GM19463 (cell line): Measurements from ENCODE around the gene LMBR1.
A peak's percentile ranks its signal among the peaks of the same experiment; 100 is the strongest.
"Not testable (repeated sequence)": the region's sequence is repeated elsewhere in the genome, so short reads cannot be mapped to it uniquely, and the experiment has no call there.

Source experiments
- ATAC-seq: cut with Tn5 transposase; IDR thresholded peaks from one replicate; pipeline ENCODE4 v1.9.1; 2021; ENCODE audit warnings: mild to moderate bottlenecking, moderate library complexity; ENCODE audit not compliant: unreplicated experiment

The LMBR1 gene, protein sequence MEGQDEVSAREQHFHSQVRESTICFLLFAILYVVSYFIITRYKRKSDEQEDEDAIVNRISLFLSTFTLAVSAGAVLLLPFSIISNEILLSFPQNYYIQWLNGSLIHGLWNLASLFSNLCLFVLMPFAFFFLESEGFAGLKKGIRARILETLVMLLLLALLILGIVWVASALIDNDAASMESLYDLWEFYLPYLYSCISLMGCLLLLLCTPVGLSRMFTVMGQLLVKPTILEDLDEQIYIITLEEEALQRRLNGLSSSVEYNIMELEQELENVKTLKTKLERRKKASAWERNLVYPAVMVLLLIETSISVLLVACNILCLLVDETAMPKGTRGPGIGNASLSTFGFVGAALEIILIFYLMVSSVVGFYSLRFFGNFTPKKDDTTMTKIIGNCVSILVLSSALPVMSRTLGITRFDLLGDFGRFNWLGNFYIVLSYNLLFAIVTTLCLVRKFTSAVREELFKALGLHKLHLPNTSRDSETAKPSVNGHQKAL

GRCh38 chr7:156892821-156893706, at the start of gene LMBR1:
Gene LMBR1 (minus strand): TSS chr7:156893183. CDS start chr7:156892993, 190 bp downstream.
- ATAC-seq = peak; percentile 72

GRCh38 chr7:156942708-156943090, 49.7 kb upstream of the LMBR1 start:
- no peak for ATAC-seq

DNA sequence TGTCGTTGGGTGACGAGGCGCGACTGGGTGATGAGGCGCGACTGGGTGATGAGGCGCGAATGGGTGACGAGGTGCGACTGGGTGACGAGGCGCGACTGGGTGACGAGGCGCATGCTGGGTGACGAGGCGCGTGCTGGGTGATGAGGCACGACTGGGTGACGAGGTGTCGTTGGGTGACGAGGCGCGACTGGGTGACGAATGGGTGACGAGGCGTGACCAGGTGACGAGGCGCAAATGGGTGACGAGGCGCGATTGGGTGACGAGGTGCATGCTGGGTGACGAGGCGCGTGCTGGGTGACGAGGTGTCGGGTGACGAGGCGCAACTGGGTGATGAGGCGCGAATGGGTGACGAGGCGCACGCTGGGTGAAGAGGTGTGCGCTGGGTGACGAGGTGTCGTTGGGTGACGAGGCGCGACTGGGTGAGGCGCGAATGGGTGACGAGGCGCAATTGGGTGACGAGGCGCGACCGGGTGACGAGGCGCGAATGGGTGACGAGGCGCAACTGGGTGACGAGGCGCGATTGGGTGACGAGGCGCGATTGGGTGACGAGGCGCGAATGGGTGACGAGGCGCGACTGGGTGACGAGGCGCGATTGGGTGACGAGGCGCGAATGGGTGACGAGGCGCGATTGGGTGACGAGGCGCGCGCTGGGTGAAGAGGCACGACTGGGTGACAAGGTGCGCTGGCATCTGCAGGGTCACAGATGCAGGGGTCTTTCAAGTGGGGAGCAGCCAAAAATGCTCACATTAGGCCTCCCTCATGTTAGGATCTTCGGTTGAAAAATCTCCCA, 48.6 kb upstream of the LMBR1 start:
- no peak for ATAC-seq

DNA sequence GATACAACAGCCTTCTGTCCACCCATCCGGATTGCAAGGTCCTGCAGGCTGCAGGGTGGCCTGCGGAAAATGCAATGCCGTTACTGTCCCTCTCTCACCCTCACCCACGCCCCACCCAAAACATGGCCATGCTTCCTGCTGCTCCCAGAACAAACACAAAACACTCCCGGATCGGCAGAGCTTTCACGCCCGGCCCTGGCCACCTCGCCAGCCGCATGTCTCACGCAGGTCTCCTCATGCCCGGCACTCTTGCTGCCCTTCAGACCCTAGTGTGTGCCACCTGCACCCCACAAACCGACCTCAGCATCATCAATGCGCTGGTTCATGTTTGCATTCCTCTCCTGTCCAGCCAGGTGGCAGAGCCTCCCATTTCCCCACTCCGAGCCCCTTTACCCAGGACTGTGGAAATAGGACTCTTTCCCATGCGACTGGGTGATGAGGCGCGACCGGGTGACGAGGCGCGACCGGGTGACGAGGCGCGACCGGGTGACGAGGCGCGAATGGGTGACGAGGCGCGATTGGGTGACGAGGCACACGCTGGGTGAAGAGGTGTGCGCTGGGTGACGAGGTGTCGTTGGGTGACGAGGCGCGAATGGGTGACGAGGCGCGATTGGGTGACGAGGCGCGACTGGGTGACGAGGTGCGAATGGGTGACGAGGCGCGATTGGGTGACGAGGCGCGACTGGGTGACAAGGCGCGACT, 47.6 kb upstream of the LMBR1 start:
- ATAC-seq = no peak

DNA sequence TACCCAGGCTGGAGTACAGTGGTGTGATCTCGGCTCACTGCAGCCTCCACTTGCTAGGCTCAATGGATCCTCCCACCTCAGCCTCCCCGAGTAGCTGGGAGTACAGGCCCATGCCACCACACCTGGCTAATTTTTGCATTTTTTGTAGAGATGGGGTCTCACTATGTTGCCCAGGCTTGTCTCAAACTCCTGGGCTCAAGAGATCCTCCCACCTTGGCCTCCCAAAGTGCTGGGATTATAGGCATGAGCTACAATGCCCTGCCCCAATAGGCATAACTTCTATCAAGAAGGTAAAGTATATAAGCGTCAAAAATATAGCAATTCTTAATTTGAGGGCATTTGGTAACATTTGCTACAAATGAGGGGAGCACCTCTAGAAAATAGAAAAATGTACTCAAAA, 43.8 kb upstream of the LMBR1 start:
- ATAC-seq = not testable (repeated sequence)

DNA sequence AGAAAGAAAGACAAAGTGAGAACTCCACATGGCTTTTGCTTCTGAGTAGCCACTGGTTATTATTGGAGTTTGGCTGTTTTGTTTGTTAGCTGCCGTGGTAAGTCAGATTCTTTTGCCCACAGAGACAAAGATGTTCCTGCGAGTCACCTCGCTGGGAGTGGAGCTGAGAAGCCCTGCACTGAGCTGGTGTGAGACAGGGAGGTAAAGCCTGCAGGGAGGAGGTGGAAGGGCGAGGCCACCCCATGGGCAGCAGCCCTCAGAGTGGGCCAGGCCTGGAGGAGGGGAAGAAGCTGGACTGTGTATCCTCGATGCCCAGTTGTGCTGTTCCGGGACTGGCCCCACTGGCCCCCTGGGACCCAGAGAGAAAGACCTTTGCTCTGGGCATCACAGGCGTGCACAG, 42.3 kb upstream of the LMBR1 start:
- no peak for ATAC-seq

- no peak for ATAC-seq
These were observed 39.0 kb upstream of the LMBR1 start for GRCh38 chr7:156932006-156932405.

DNA sequence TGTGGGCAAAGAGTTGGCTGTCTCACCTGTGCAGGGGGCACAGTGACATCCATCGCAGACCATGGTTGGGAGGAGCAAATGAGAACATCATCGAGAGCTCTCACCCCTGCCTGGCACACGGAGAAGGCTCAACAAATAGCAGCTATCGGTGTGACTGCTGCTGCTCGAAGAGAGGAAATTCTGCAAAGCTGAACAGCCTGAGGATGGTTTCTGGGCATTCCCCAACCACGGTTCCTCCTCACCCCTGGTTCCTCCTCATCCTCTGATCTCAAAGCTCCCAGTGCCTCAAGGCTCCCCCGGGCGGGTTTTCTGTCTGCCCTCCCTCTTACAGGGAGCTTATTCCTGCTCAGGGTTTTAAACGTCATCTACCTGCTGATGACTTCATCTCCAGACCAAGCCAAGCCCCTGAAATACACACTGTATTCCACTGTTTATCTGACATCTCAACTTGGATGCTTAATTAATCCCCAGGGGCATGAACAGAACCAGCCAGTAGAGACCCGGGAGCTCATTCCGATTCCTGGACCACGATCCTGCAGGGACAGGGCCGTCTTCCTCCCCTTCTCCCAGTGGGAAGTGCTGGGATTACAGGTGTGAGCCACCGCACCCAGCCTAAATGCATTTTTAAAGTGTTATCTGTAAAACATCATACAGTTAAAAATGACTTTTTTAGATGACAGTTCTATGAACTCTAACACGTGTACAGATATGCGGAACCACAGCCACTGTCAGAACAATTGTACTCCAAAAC, 37.0 kb upstream of the LMBR1 start:
- no peak for ATAC-seq

GRCh38 chr7:156928406-156928747, 35.4 kb upstream of the LMBR1 start:
- ATAC-seq = no peak

DNA sequence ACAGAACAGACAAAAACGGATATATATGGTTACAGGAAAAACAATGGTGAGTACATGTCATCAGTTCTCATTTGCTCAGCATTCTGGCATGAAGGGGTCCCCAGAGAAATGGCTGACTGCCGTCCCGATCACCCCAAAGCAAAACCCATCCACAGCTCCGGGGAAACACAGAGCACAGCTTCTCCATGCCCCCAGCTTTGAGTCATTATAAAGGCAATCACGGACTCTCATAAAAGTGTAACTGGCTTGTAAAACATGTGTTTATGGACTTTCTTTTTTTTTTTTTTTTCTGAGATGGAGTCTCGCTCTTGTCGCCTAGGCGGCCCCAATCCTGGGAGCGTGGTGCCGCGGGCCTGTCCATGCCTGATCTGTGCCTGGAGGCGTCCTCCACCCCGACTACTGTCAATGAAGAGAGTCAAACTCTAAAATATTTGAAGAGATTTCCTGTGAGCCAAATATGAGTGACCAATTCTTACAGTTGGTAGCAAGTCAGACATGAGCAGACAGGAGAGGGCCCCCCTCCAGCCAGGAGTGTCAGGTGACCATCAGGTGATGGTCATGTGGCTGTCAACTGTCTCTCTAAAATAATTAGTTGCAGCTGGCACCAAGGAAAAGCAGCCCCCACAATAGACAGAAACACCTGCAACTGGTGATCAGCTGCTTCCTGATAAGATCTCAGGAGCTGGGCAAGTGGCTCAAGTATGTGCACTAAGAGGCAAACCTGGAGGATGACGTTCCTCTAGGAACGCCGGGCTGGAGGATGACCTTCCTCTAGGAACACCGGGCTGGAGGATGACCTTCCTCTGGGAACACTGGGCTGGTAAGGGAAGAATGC, 34.8 kb upstream of the LMBR1 start:
- no peak for ATAC-seq

GRCh38 chr7:156925821-156926220, 32.8 kb upstream of the LMBR1 start:
- ATAC-seq = not testable (repeated sequence)

- not testable (repeated sequence) for ATAC-seq
These were observed 29.3 kb upstream of the LMBR1 start for GRCh38 chr7:156922304-156922703.

DNA sequence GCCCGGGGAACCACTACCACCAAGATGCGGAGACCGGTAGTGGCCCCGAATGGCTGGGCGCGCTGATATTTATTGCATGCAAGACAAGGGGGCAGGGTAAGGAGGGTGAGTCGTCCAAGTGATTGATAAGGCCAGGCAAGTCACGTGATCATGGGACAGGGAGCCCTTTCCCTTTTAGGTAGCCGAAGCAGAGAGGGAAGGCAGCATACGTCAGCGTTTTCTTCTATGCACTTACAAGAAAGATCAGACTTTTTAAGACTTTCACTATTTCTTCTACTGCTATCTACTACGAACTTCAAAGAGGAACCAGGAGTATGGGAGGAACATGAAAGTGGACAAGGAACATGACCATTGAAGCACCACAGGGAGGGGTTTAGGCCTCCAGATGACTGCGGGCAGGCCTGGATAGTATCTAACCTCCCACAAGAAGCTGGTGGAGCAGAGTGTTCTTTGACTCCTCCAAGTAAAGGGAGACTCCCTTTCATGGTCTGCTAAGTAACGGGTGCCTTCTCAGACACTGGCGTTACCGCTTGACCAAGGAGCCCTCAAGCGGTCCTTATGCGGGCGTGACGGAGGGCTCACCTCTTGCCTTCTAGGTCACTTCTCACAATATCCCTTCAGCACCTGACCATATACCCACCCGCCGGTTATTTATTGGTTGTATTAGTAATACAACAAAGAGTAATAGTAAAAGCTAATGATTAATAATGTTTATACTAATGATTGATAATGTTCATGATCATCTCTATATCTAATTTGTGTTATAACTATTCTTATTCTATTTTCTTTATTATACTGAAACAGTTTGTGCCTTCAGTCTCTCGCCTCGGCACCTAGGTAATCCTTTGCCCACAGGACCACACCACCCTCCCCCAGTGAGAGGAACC, 27.7 kb upstream of the LMBR1 start:
- ATAC-seq = not testable (repeated sequence)

DNA sequence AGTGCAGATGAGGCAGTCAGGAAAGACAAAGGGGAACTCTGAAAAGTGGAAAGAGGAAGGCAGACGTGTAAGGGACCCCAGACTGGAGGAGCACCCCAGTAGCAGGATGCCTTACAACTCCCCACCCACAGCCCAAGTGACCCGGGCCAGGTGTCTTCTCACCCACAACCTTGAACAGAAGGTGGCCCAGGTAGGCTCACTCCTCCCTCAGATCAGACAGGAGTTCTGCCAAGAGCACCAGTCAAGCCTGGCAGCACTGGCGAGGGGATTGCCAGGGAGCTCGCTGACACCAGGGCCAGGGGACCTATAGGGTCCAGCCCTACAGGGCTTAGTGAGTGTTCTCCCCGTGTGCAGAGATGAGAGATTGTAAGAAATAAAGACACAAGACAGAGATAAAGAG, 27.1 kb upstream of the LMBR1 start:
- no peak for ATAC-seq

- peak; percentile 46 for ATAC-seq
These were observed 26.2 kb upstream of the LMBR1 start for GRCh38 chr7:156919132-156919713.

DNA sequence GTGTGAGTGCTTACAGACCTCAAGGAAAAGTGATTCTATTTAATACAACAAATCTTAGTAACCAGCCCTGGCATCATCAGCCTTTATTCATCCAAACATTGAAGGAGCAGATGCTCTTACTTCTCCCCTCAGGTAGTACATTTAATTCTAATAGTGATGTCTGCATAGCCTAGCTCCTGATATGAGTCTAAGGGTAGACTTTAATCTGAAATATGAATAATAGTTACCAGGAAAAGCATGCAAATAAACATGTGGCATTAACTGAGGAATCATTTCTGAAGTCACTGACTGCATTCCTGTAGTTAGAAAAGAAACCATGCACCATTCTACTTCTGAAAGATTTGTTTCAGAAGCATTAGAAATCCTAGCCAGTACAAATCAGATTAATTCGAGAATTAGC, 25.7 kb upstream of the LMBR1 start:
- peak; percentile 41 for ATAC-seq

DNA sequence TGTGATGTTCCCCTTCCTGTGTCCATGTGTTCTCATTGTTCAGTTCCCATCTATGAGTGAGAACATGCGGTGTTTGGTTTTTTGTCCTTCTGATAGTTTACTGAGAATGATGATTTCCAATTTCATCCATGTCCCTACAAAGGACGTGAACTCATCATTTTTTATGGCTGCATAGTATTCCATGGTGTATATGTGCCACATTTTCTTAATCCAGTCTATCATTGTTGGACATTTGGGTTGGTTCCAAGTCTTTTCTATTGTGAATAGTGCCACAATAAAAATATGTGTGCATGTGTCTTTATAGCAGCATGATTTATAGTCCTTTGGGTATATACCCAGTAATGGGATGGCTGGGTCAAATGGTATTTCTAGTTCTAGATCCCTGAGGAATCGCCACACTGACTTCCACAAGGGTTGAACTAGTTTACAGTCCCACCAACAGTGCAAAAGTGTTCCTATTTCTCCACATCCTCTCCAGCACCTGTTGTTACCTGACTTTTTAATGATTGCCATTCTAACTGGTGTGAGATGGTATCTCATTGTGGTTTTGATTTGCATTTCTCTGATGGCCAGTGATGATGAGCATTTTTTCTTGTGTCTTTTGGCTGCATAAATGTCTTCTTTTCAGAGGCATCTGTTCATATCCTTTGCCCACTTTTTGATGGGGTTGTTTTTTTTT, 16.7 kb upstream of the LMBR1 start:
- not testable (repeated sequence) for ATAC-seq
